Kidney (tissue), 14 donors: ENCODE results near the gene GPER1. TPM values are rescaled to one million over a fixed set of nuclear protein-coding genes. Genes with fewer than 3 reads are reported as not detected.

ENCODE experiments used
- DNase-seq, 5 donors: peaks; one replicate each; pipeline ENCODE4 v3.0.0-alpha.2; 2013 to 2020
- FAIRE-seq: peaks from 2 replicates; lab custom pipeline; 2012; peaks lifted over from hg19 to GRCh38; lab: Jason Lieb, UNC
- H3K27ac ChIP-seq, 2 donors: one replicate each; pipeline ENCODE4 v1.7.0; 2013; ENCODE audit warnings: low read depth in 2 of 2, low read length in 2 of 2, inconsistent platforms in 1 of 2
- H3K27me3 ChIP-seq: one replicate; pipeline ENCODE4 v1.7.1; 2013; ENCODE audit warnings: low read length, inconsistent platforms; ENCODE audit not compliant: control insufficient read depth, insufficient read depth
- H3K36me3 ChIP-seq, 3 donors: one replicate each; pipeline versions ENCODE4 v1.7.0 to v1.7.1; 2013; ENCODE audit warnings: low read length in 3 of 3, control low read depth in 1 of 3, inconsistent platforms in 1 of 3; ENCODE audit not compliant: insufficient read depth in 3 of 3, control insufficient read depth in 2 of 3
- H3K4me1 ChIP-seq, 3 donors: one replicate each; pipeline versions ENCODE4 v1.7.0 to v1.7.1; 2013; ENCODE audit warnings: low read length in 3 of 3, inconsistent platforms in 1 of 3, low read depth in 1 of 3; ENCODE audit not compliant: control insufficient read depth in 2 of 3, insufficient read depth in 2 of 3
- H3K4me3 ChIP-seq, 3 donors: one replicate each; pipeline versions ENCODE4 v1.7.0 to v1.8.1; 2013; ENCODE audit warnings: low read length in 3 of 3, control low read depth in 1 of 3, inconsistent platforms in 1 of 3
- H3K9ac ChIP-seq, 3 donors: one replicate each; pipeline versions ENCODE4 v1.7.0 to v1.7.1; 2013; ENCODE audit warnings: low read length in 3 of 3, control low read depth in 1 of 3, inconsistent platforms in 1 of 3
- H3K9me3 ChIP-seq, 3 donors: one replicate each; pipeline versions ENCODE4 v1.7.0 to v1.7.1; 2013; ENCODE audit warnings: low read length in 3 of 3, control low read depth in 1 of 3, inconsistent platforms in 1 of 3; ENCODE audit not compliant: control insufficient read depth in 2 of 3, insufficient read depth in 1 of 3
- intact Hi-C: fragments of 100-400 bp; cut with DNase I; formaldehyde crosslinking; loops from one replicate; pipeline ENCODE4 v1.11.1; 2022
- polyA plus RNA-seq: library from polyadenylated mRNA; stranded (reverse); fragments of 350-450 nt; fragmentation: Illumina TruSeq; extraction: RNeasy Lipid Tissue Mini Kit (QIAGEN cat#74804); gene quantifications from one replicate; pipeline ENCODE4 v1.2.3, GENCODE V29; 2014; ENCODE audit warnings: low read depth, low replicate concordance; ENCODE audit not compliant: insufficient read depth
- total RNA-seq: library from RNA; stranded (reverse); fragmentation: NEBNext Ultra II Directional; extraction: Animal tissue kit (Norgen Biotek cat#: 25700); gene quantifications from one replicate; pipeline ENCODE4 v1.2.1, GENCODE V29; 2021
- TF ChIP-seq, protein P1 (sequence below): IDR thresholded peaks from 3 replicates; pipeline ENCODE4 v1.5.1; 2012; ENCODE audit warnings: mild to moderate bottlenecking, moderate library complexity, borderline replicate concordance; ENCODE audit not compliant: insufficient read depth; ENCODE audit errors: extremely low read depth
- donor health status: control.
- donor health status: control.
- donor health status: control.
- donor health status: control.
- donor health status: control.
- donor health status: DM: yes; HTN: yes; CAD: no.
- donor health status: Normal renal cell carcinoma (clear cell type).

GPER1 gene
- total and polyA plus RNA-seq, 2 donors from 2014 or later: 4.8 to 5.2 TPM

DNA sequence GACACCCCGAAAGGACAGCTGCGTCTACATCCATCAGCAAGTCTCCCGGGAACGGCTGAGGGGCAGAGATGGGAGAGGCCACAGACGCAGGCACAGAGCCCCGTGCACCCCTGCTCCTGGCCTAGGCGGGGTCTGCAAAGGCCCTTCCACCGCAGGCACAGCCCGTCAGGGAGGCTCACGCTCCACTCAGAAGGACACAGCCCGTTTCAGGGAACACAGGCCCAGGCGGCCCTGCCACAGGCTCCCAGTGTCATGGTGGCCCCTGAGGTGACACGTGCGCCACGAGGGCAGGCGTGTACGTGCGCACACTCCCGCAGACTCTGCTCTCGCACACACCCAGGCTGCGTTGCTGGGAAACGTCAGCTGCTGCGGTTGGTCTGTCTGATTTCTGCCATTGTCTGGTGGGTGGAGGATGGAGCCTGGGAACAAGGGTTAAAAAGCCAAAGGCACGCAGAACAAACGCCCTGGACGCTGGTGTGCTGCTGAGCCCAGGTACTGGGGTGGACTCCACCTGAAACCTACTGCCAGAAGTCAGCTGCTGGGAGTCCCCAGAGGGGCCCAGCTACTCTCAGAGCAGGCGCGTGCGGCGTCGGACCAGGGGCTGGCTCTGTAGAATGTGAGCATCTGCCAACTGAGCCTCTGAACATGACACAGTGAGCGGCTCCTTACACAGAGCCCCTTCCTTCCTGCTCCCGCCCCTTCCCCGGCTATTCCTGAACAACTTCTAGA lies 13.1 kb downstream of the GPER1 start:
- no peak overlapping the region for H3K27ac ChIP-seq
- DNase-seq: peak in 1 of 5 donors; percentile 66
- intact Hi-C loops: no loop called here
- TF ChIP-seq, protein P1, sequence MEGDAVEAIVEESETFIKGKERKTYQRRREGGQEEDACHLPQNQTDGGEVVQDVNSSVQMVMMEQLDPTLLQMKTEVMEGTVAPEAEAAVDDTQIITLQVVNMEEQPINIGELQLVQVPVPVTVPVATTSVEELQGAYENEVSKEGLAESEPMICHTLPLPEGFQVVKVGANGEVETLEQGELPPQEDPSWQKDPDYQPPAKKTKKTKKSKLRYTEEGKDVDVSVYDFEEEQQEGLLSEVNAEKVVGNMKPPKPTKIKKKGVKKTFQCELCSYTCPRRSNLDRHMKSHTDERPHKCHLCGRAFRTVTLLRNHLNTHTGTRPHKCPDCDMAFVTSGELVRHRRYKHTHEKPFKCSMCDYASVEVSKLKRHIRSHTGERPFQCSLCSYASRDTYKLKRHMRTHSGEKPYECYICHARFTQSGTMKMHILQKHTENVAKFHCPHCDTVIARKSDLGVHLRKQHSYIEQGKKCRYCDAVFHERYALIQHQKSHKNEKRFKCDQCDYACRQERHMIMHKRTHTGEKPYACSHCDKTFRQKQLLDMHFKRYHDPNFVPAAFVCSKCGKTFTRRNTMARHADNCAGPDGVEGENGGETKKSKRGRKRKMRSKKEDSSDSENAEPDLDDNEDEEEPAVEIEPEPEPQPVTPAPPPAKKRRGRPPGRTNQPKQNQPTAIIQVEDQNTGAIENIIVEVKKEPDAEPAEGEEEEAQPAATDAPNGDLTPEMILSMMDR: no peak
- peaks cover 0 to 30% (median 21%) of the 10 kb centered on the region in 3 donors for H3K4me1 ChIP-seq
- FAIRE-seq: no peak
- no peak overlapping the region for H3K9ac ChIP-seq
- H3K36me3 ChIP-seq: peaks cover 0 to 4% (median 0%) of the 10 kb centered on the region in 3 donors
- no peaks in the 10 kb centered on the region for H3K9me3 ChIP-seq
- no peaks in the 10 kb centered on the region for H3K27me3 ChIP-seq
- H3K4me3 ChIP-seq: no peak overlapping the region

DNA sequence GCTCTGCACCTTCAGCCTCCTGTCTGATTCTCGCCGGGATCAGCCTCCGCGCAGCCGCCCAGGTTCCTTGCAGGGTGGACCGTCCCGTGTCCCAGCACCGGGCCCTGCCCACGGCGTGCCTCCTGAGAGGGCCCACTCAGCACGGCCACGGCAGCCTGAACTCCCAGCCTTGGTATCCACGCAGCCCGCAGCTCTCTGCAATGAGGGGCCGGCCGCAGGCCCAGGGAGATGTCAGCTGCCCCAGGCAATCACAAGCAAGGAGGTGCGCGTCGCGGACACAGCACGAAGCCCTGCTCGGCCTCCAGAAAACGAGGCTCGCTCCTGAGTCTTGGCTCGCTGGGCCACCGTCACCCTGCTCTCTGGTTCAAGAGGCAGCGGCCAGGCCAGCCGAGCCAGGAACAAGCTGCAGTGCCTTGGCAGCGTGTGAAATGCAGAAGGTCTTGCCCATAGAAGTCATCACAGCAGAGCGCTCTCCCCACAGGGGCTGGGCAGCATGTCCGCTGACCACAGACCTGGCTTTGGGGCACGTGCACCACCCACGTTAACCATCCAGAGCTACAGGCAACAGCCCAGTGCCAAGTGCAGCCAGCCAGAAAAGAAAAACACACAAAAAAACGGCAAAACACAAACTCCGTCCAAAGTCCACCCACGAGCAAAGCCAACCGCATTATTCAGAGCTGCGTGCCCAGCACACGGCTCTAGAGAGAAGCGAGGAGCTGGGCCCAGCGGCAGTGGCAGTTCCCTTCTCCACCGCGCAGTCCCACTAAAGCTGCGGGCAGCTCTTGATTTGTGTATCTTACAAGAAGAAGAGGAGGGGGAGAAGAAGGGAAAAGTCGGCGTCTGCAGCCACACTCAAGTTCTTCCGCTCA lies 13.9 kb downstream of the GPER1 start:
- DNase-seq (peak in 3 of 5 donors; percentile 52 to 85 (median 62)), FAIRE-seq (no peak)
- peaks cover 0 to 4% (median 0%) of the 10 kb centered on the region in 3 donors for H3K36me3 ChIP-seq
- H3K9me3 ChIP-seq: no peaks in the 10 kb centered on the region
- no peak overlapping the region for H3K9ac ChIP-seq
- TF ChIP-seq, protein P1: no peak
- H3K4me1 ChIP-seq: peaks cover 0 to 23% (median 13%) of the 10 kb centered on the region in 3 donors
- no peak overlapping the region for H3K4me3 ChIP-seq
- H3K27ac ChIP-seq: peak overlapping the region in 1 of 2 donors; percentile 67
- intact Hi-C loops: no loop called here
- no peaks in the 10 kb centered on the region for H3K27me3 ChIP-seq

DNA sequence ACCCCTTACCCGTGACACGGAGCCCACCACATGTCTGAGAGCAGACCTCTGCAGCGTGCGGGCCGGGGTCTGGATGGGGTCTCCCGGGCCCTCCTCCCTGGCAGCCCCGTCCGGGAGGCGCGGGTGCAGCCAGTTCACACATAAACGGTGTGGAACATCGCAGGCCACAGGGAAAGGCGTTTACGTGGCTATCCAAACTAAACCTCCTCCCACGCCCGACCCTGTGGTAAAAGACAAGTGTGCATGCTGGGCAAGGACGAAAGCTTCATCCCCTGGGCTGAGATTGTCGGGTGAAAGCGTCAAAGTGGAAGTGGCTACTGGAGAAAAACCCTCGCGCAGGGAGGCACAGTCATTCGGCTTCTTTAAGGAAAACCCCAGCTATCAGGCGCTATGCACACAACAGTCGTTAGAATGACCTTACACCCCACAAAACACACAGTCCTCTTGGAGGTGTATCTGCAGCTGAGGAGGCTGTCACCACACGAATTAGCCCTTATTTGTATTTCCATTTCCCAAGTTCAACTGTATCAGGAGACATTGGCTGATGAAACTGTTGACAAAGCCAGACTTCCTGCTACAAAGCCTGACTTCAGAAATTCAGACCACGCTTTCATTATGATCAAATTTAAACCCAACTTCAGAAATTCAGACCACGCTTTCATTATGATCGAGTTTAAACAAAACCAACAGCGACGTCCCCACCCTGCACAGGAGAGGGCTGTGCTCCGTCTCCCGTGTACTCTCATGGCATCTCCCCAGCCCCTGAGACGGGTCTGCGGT lies 15.3 kb downstream of the GPER1 start:
- TF ChIP-seq, protein P1: no peak
- Histone ChIP-seq H3K4me3 (no peak overlapping the region), H3K27me3 (no peaks in the 10 kb centered on the region), H3K36me3 (peaks cover 0 to 4% (median 0%) of the 10 kb centered on the region in 3 donors), H3K9me3 (no peaks in the 10 kb centered on the region), H3K9ac (peak overlapping the region in 1 of 3 donors; percentile 34), H3K4me1 (peaks cover 0 to 19% (median 6%) of the 10 kb centered on the region in 3 donors), H3K27ac (no peak overlapping the region)
- DNase-seq (peak in 1 of 5 donors; percentile 71), FAIRE-seq (no peak)
- intact Hi-C loops: no loop called here
